Measurements from ENCODE around the gene C10orf143. TPM values are rescaled to one million over a fixed set of nuclear protein-coding genes. Genes with fewer than 3 reads are reported as not detected.

Gene C10orf143
- total and polyA plus RNA-seq, 2 experiments from 2014 or later: 0.21 to 3.7 TPM

DNA sequence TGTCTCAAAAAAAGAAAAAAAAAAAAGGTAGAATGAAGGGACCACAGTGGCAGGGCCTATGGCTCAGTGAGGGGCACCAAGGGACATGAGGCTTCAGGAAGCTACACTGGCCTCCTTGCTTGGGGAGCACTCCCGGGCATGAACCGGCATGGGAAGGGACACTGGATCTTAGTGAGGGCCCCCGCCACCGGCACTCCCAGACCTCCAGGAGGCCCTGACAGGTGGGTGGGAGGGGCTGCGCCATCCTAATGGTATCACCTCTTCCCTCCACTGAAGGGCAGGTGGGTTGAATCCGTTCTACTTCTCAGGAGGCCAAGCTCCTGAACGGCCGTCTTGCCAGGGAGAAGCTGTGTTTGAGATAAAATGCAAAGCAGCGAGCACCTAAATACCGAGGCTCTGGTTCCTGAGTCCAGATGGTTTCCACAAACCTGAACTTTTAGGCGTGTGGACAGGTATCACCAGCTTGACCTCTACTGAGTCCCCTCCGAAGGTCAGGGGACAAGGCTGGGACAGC lies 69.8 kb downstream of the C10orf143 start:
- TF ChIP-seq NANOG (IDR thresholded peaks at IDR 0.05; ENCODE audit: borderline replicate concordance) (no peak), CREB1 (CRISPR knock-in tag; IDR thresholded peaks at IDR 0.05; ENCODE audit: low read depth) (no peak), EZH2 (IDR thresholded peaks at IDR 0.05; ENCODE audit: low read depth, unreplicated experiment) (no peak), POLR2AphosphoS5 (IDR thresholded peaks at IDR 0.05; ENCODE audit: low read depth) (no peak), ZNF331 (CRISPR knock-in tag; IDR thresholded peaks at IDR 0.05; ENCODE audit: low read depth) (no peak), CTCF (conservative IDR thresholded peaks at IDR 0.05; ENCODE audit: low read depth in 2 of 2) (no peak), EZH2phosphoT487 (IDR thresholded peaks at IDR 0.05; ENCODE audit: unreplicated experiment) (no peak)
- TF ChIP-seq, protein P1, sequence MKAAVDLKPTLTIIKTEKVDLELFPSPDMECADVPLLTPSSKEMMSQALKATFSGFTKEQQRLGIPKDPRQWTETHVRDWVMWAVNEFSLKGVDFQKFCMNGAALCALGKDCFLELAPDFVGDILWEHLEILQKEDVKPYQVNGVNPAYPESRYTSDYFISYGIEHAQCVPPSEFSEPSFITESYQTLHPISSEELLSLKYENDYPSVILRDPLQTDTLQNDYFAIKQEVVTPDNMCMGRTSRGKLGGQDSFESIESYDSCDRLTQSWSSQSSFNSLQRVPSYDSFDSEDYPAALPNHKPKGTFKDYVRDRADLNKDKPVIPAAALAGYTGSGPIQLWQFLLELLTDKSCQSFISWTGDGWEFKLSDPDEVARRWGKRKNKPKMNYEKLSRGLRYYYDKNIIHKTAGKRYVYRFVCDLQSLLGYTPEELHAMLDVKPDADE (IDR thresholded peaks at IDR 0.05): no peak
- TF ChIP-seq, protein P2, sequence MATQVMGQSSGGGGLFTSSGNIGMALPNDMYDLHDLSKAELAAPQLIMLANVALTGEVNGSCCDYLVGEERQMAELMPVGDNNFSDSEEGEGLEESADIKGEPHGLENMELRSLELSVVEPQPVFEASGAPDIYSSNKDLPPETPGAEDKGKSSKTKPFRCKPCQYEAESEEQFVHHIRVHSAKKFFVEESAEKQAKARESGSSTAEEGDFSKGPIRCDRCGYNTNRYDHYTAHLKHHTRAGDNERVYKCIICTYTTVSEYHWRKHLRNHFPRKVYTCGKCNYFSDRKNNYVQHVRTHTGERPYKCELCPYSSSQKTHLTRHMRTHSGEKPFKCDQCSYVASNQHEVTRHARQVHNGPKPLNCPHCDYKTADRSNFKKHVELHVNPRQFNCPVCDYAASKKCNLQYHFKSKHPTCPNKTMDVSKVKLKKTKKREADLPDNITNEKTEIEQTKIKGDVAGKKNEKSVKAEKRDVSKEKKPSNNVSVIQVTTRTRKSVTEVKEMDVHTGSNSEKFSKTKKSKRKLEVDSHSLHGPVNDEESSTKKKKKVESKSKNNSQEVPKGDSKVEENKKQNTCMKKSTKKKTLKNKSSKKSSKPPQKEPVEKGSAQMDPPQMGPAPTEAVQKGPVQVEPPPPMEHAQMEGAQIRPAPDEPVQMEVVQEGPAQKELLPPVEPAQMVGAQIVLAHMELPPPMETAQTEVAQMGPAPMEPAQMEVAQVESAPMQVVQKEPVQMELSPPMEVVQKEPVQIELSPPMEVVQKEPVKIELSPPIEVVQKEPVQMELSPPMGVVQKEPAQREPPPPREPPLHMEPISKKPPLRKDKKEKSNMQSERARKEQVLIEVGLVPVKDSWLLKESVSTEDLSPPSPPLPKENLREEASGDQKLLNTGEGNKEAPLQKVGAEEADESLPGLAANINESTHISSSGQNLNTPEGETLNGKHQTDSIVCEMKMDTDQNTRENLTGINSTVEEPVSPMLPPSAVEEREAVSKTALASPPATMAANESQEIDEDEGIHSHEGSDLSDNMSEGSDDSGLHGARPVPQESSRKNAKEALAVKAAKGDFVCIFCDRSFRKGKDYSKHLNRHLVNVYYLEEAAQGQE (IDR thresholded peaks at IDR 0.05; ENCODE audit: unreplicated experiment): no peak
- H3F3A ChIP-seq (replicated peaks; ENCODE audit: low read depth): no peaks in the 10 kb centered on the region
- DNase-seq (ENCODE audit: low spot score) (no peak), ATAC-seq (no peak)
- no peaks in the 10 kb centered on the region for H3K36me3 Mint-ChIP-seq (ENCODE audit: low read depth)
- peaks cover 14% of the 10 kb centered on the region for H3K27me3 Mint-ChIP-seq (ENCODE audit: insufficient read depth, low read depth, poor library complexity)
- H2AFZ ChIP-seq: no peak overlapping the region
- H3K4me3 Mint-ChIP-seq: no peak overlapping the region
- H3K4me1 Mint-ChIP-seq: peaks cover 20% of the 10 kb centered on the region
- H3K4me2 ChIP-seq: no peak overlapping the region
- H4K20me1 ChIP-seq (replicated peaks; ENCODE audit: insufficient read depth): no peaks in the 10 kb centered on the region
- no peaks in the 10 kb centered on the region for H3K36me3 ChIP-seq (ENCODE audit: insufficient read depth)
- no peaks in the 10 kb centered on the region for H3K9me2 ChIP-seq (ENCODE audit: insufficient read depth)
- no peaks in the 10 kb centered on the region; the same call in 2 of the 3 replicates for H3K9me3 Mint-ChIP-seq
- H3K4me3 ChIP-seq: no peak overlapping the region
- H3K4me1 ChIP-seq (ENCODE audit: insufficient read depth): peaks cover 9% of the 10 kb centered on the region
- H3K27ac ChIP-seq (ENCODE audit: low read depth): no peak overlapping the region
- H3K27ac Mint-ChIP-seq: no peak overlapping the region
- no peaks in the 10 kb centered on the region for H3K79me2 ChIP-seq (replicated peaks; ENCODE audit: insufficient read depth)
- H3K27me3 ChIP-seq (ENCODE audit: insufficient read depth): no peaks in the 10 kb centered on the region

DNA sequence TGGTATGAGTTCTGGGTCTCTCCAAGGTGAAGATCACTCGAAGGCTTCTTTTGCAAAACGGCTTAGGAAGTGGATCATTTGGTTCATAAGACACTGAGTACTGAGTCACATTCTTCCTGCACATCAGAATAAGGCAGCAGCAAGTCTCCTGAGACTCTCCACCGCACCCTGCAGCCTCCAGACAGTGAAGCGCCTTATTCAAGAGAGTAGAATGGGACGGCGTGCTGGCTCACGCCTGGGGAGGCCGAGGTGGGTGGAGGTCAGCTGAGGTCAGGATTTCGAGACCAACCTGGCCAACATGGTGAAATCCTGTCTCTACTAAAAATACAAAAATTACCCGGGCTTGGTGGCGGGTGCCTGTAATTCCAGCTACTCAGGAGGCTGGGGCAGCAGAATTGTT lies 70.3 kb downstream of the C10orf143 start:
- H3K27ac ChIP-seq (ENCODE audit: low read depth): no peak overlapping the region
- no peak overlapping the region for H3K4me3 ChIP-seq
- no peaks in the 10 kb centered on the region for H3K36me3 Mint-ChIP-seq (ENCODE audit: low read depth)
- H3K4me1 Mint-ChIP-seq: peaks cover 20% of the 10 kb centered on the region
- DNase-seq (ENCODE audit: low spot score) (no peak), ATAC-seq (no peak)
- no peaks in the 10 kb centered on the region for H3K36me3 ChIP-seq (ENCODE audit: insufficient read depth)
- H3K4me1 ChIP-seq (ENCODE audit: insufficient read depth): peaks cover 9% of the 10 kb centered on the region
- no peak overlapping the region for H3K27ac Mint-ChIP-seq
- H3F3A ChIP-seq (replicated peaks; ENCODE audit: low read depth): no peaks in the 10 kb centered on the region
- no peaks in the 10 kb centered on the region for H3K79me2 ChIP-seq (replicated peaks; ENCODE audit: insufficient read depth)
- no peak overlapping the region for H3K4me2 ChIP-seq
- H3K27me3 Mint-ChIP-seq (ENCODE audit: insufficient read depth, low read depth, poor library complexity): peaks cover 14% of the 10 kb centered on the region
- H3K9me2 ChIP-seq (ENCODE audit: insufficient read depth): no peaks in the 10 kb centered on the region
- H4K20me1 ChIP-seq (replicated peaks; ENCODE audit: insufficient read depth): no peaks in the 10 kb centered on the region
- H3K9me3 Mint-ChIP-seq: no peaks in the 10 kb centered on the region; the same call in 2 of the 3 replicates
- no peak overlapping the region for H2AFZ ChIP-seq
- no peaks in the 10 kb centered on the region for H3K27me3 ChIP-seq (ENCODE audit: insufficient read depth)
- no peak overlapping the region for H3K4me3 Mint-ChIP-seq
- TF ChIP-seq EZH2phosphoT487 (IDR thresholded peaks at IDR 0.05; ENCODE audit: unreplicated experiment): no peak
- TF ChIP-seq ZNF331 (CRISPR knock-in tag; IDR thresholded peaks at IDR 0.05; ENCODE audit: low read depth): no peak
- no peak for TF ChIP-seq CREB1 (CRISPR knock-in tag; IDR thresholded peaks at IDR 0.05; ENCODE audit: low read depth)
- no peak for TF ChIP-seq ZNF114 (CRISPR knock-in tag; IDR thresholded peaks at IDR 0.05)

Measured in GM23338 (cell line).